H9 (cell line): ENCODE results near the gene ZNF264. TPM values are rescaled to one million over a fixed set of nuclear protein-coding genes. Genes with fewer than 3 reads are reported as not detected.

Experiments used
- DNase-seq: peaks from one replicate; pipeline ENCODE4 v3.0.0-alpha.2; 2017
- H2AFZ ChIP-seq: one replicate; pipeline ENCODE4 v1.6.1; 2013; ENCODE audit warnings: mild to moderate bottlenecking, low read length, control low read depth, moderate library complexity
- H2AK5ac ChIP-seq: 2 replicates; pipeline ENCODE4 v1.6.1; 2013; ENCODE audit warnings: low read length, control low read depth, mixed read lengths; ENCODE audit not compliant: insufficient read length
- H2BK120ac ChIP-seq: one replicate; pipeline ENCODE4 v1.6.1; 2013; ENCODE audit warnings: low read depth, mild to moderate bottlenecking, low read length, control low read depth, inconsistent platforms; ENCODE audit not compliant: poor library complexity, severe bottlenecking
- H2BK12ac ChIP-seq: 2 replicates; pipeline ENCODE4 v1.6.1; 2013; ENCODE audit warnings: low read length, control low read depth, mixed read lengths, low read depth; ENCODE audit not compliant: insufficient read length
- H2BK15ac ChIP-seq: 2 replicates; pipeline ENCODE4 v1.6.1; 2013; ENCODE audit warnings: low read depth, low read length, control low read depth
- H2BK20ac ChIP-seq: one replicate; pipeline ENCODE4 v1.6.1; 2013; ENCODE audit warnings: low read depth, mild to moderate bottlenecking, low read length, control low read depth, inconsistent platforms; ENCODE audit not compliant: poor library complexity, severe bottlenecking
- H2BK5ac ChIP-seq: 2 replicates; pipeline ENCODE4 v1.6.1; 2013; ENCODE audit warnings: low read length, control low read depth, mixed read lengths; ENCODE audit not compliant: insufficient read length
- H3K14ac ChIP-seq: 2 replicates; pipeline ENCODE4 v1.6.1; 2013; ENCODE audit warnings: low read length, control low read depth; ENCODE audit not compliant: insufficient read depth
- H3K18ac ChIP-seq: 2 replicates; pipeline ENCODE4 v1.6.1; 2013; ENCODE audit warnings: low read depth, mild to moderate bottlenecking, mixed read lengths, low read length, control low read depth; ENCODE audit not compliant: insufficient read length
- H3K23ac ChIP-seq: 2 replicates; pipeline ENCODE4 v1.6.1; 2013; ENCODE audit warnings: low read length, control low read depth, mixed read lengths, low read depth; ENCODE audit not compliant: insufficient read length
- H3K23me2 ChIP-seq: 2 replicates; pipeline ENCODE4 v1.6.1; 2013; ENCODE audit warnings: low read depth, mild to moderate bottlenecking, mixed read lengths, low read length, control low read depth; ENCODE audit not compliant: insufficient read length, poor library complexity, severe bottlenecking
- H3K27ac ChIP-seq: 2 replicates; pipeline ENCODE4 v1.5.1; 2013; ENCODE audit warnings: low read length, control low read depth, mixed read lengths, low read depth; ENCODE audit not compliant: insufficient read length
- H3K27me3 ChIP-seq: 2 replicates; pipeline ENCODE4 v1.6.1; 2013; ENCODE audit warnings: low read length, control low read depth, inconsistent platforms; ENCODE audit not compliant: insufficient read depth
- H3K4ac ChIP-seq: 2 replicates; pipeline ENCODE4 v1.6.1; 2013; ENCODE audit warnings: low read depth, mild to moderate bottlenecking, control low read depth, inconsistent platforms, low read length, moderate library complexity
- H3K4me1 ChIP-seq: 2 replicates; pipeline ENCODE4 v1.6.1; 2013; ENCODE audit warnings: low read length, control low read depth, inconsistent platforms; ENCODE audit not compliant: insufficient read depth
- H3K4me2 ChIP-seq: 2 replicates; pipeline ENCODE4 v1.6.1; 2013; ENCODE audit warnings: low read length, control low read depth, mixed read lengths; ENCODE audit not compliant: insufficient read length, insufficient read depth
- H3K56ac ChIP-seq: 2 replicates; pipeline ENCODE4 v1.6.1; 2013; ENCODE audit warnings: low read depth, mild to moderate bottlenecking, mixed read lengths, low read length, control low read depth; ENCODE audit not compliant: insufficient read length
- H3K79me1 ChIP-seq: 2 replicates; pipeline ENCODE4 v1.6.1; 2013; ENCODE audit warnings: low read depth, mild to moderate bottlenecking, moderate library complexity, low read length, control low read depth, inconsistent platforms; ENCODE audit not compliant: insufficient read depth, poor library complexity, severe bottlenecking
- H3K79me2 ChIP-seq: 2 replicates; pipeline ENCODE4 v1.6.1; 2013; ENCODE audit warnings: low read length, control low read depth, inconsistent platforms; ENCODE audit not compliant: insufficient read depth
- H3K9ac ChIP-seq: 2 replicates; pipeline ENCODE4 v1.6.1; 2013; ENCODE audit warnings: low read length, control low read depth, mixed read lengths; ENCODE audit not compliant: insufficient read length; ENCODE audit errors: extremely low read depth
- H3K9me3 ChIP-seq: one replicate; pipeline ENCODE4 v1.6.1; 2013; ENCODE audit warnings: low read depth, low read length, inconsistent platforms; ENCODE audit not compliant: control insufficient read depth
- H3T11ph ChIP-seq: one replicate; pipeline ENCODE4 v1.6.1; 2013; ENCODE audit warnings: mild to moderate bottlenecking, low read length, control low read depth, inconsistent platforms
- H4K20me1 ChIP-seq: one replicate; pipeline ENCODE4 v1.6.1; 2013; ENCODE audit not compliant: control insufficient read depth, insufficient read length, insufficient read depth
- H4K5ac ChIP-seq: 2 replicates; pipeline ENCODE4 v1.6.1; 2013; ENCODE audit warnings: low read depth, mild to moderate bottlenecking, mixed read lengths, low read length, control low read depth; ENCODE audit not compliant: insufficient read length
- H4K8ac ChIP-seq: replicated peaks from 2 replicates; pipeline ENCODE4 v1.6.1; 2013; ENCODE audit warnings: low read length, control low read depth, mixed read lengths, low read depth; ENCODE audit not compliant: insufficient read length
- H4K91ac ChIP-seq: 2 replicates; pipeline ENCODE4 v1.6.1; 2013; ENCODE audit warnings: low read depth, mild to moderate bottlenecking, moderate library complexity, mixed read lengths, low read length, control low read depth; ENCODE audit not compliant: insufficient read length
- H3K27ac Mint-ChIP-seq, 3 experiments: 2 replicates in 2 of 3; 3 replicates in 1 of 3; pipeline ENCODE4 v1.8.0; 2020 to 2021; ENCODE audit warnings: mixed read lengths in 3 of 3, mild to moderate bottlenecking in 1 of 3, moderate library complexity in 1 of 3
- H3K27me3 Mint-ChIP-seq: 2 replicates; pipeline ENCODE4 v1.8.0; 2021; ENCODE audit warnings: low read depth, mild to moderate bottlenecking, moderate library complexity, mixed read lengths
- H3K36me3 Mint-ChIP-seq, 3 experiments: 2 replicates in 2 of 3; 3 replicates in 1 of 3; pipeline ENCODE4 v1.8.0; 2020 to 2021; ENCODE audit warnings: low read depth in 3 of 3, mixed read lengths in 3 of 3; ENCODE audit not compliant: insufficient read depth in 1 of 3
- H3K4me1 Mint-ChIP-seq, 2 experiments: 2 replicates each; pipeline ENCODE4 v1.8.0; 2020; ENCODE audit warnings: mixed read lengths in 2 of 2
- H3K4me3 Mint-ChIP-seq, 2 experiments: 2 replicates in 1 of 2; 3 replicates in 1 of 2; pipeline ENCODE4 v1.8.0; 2020 to 2021; ENCODE audit warnings: mild to moderate bottlenecking in 2 of 2, mixed read lengths in 2 of 2, moderate library complexity in 1 of 2
- H3K9me3 Mint-ChIP-seq, 2 experiments: 2 replicates in 1 of 2; 3 replicates in 1 of 2; pipeline ENCODE4 v1.8.0; 2020; ENCODE audit warnings: mild to moderate bottlenecking in 2 of 2, mixed read lengths in 2 of 2, moderate library complexity in 1 of 2
- WGBS: extraction: QIAGEN DNeasy Blood & Tissue Kit; methylation state at CpG from one replicate; pipeline ENCODE4 v1.1.7; 2013; ENCODE audit warnings: missing lambda C conversion rate, low lambda C conversion rate, mixed read lengths; ENCODE audit not compliant: insufficient read length; ENCODE audit errors: extremely low coverage; 5-methylcytosine and 5-hydroxymethylcytosine counted together
- total RNA-seq: library from RNA; stranded (reverse); gene quantifications from 2 replicates; pipeline ENCODE4 v1.2.1, GENCODE V29; 2021
- TF ChIP-seq, protein P1 (sequence below): fragments of 200-600 bp; sonication (generic); conservative IDR thresholded peaks from 3 replicates; pipeline ENCODE4 v1.8.0; 2021; ENCODE audit warnings: antibody characterized with exemption, mild to moderate bottlenecking

ZNF264 gene
- total RNA-seq, 1 experiment from 2014 or later: 25.3 TPM

GRCh38 chr19:57271280-57271679 lies 80.0 kb downstream of the ZNF264 start:
- no peaks in the 10 kb centered on the region for H4K20me1 ChIP-seq
- H3K18ac ChIP-seq: no peak overlapping the region
- H3K9ac ChIP-seq: no peak overlapping the region
- Mint-ChIP-seq H3K27me3 (peaks cover 2% of the 10 kb centered on the region), H3K4me3 (no peak overlapping the region), H3K9me3 (no peaks in the 10 kb centered on the region), H3K27ac (no peak overlapping the region), H3K4me1 (peaks cover 10% of the 10 kb centered on the region in 2 experiments), H3K36me3 (peaks cover 0 to 3% (median 0%) of the 10 kb centered on the region in 3 experiments; a peak in 3 of 7 replicates)
- no peak overlapping the region for H3K56ac ChIP-seq
- H2BK5ac ChIP-seq: no peak overlapping the region
- no peak overlapping the region for H2AK5ac ChIP-seq
- H4K5ac ChIP-seq: no peak overlapping the region
- H3T11ph ChIP-seq: no peak overlapping the region
- no peak overlapping the region for H2AFZ ChIP-seq
- no peaks in the 10 kb centered on the region for H3K4me1 ChIP-seq
- H3K79me2 ChIP-seq: no peaks in the 10 kb centered on the region
- H3K79me1 ChIP-seq: no peaks in the 10 kb centered on the region
- no peaks in the 10 kb centered on the region for H3K9me3 ChIP-seq
- H2BK15ac ChIP-seq: no peak overlapping the region
- no peak overlapping the region for H3K23ac ChIP-seq
- no peak overlapping the region for H2BK20ac ChIP-seq
- WGBS: no CpG with 5 or more reads among the region's 8 CpGs
- H3K23me2 ChIP-seq: no peaks in the 10 kb centered on the region
- no peak overlapping the region for H2BK12ac ChIP-seq
- H2BK120ac ChIP-seq: no peak overlapping the region
- TF ChIP-seq, protein P1, sequence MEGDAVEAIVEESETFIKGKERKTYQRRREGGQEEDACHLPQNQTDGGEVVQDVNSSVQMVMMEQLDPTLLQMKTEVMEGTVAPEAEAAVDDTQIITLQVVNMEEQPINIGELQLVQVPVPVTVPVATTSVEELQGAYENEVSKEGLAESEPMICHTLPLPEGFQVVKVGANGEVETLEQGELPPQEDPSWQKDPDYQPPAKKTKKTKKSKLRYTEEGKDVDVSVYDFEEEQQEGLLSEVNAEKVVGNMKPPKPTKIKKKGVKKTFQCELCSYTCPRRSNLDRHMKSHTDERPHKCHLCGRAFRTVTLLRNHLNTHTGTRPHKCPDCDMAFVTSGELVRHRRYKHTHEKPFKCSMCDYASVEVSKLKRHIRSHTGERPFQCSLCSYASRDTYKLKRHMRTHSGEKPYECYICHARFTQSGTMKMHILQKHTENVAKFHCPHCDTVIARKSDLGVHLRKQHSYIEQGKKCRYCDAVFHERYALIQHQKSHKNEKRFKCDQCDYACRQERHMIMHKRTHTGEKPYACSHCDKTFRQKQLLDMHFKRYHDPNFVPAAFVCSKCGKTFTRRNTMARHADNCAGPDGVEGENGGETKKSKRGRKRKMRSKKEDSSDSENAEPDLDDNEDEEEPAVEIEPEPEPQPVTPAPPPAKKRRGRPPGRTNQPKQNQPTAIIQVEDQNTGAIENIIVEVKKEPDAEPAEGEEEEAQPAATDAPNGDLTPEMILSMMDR: no peak
- no peak overlapping the region for H3K14ac ChIP-seq
- no peak overlapping the region for H3K27ac ChIP-seq
- no peak overlapping the region for H3K4me2 ChIP-seq
- no peak overlapping the region for H3K4ac ChIP-seq
- H4K91ac ChIP-seq: no peak overlapping the region
- no peak overlapping the region for H4K8ac ChIP-seq
- H3K27me3 ChIP-seq: no peaks in the 10 kb centered on the region
- no peak for DNase-seq

Other genes starting within 250 kb of the ZNF264 start
- not detected in 2 replicates for gene USP29, start 71.5 kb upstream of the ZNF264 start, total RNA-seq
- gene ZIM3, start 46.3 kb upstream of the ZNF264 start, total RNA-seq: not detected in 2 replicates
- not detected in 2 replicates for gene DUXA, start 24.0 kb upstream of the ZNF264 start, total RNA-seq
- gene AURKC, start 39.5 kb downstream of the ZNF264 start, total RNA-seq: 3.3 and 3.8 TPM in 2 replicates
- 15.4 and 16.8 TPM in 2 replicates for gene ZNF805, start 49.1 kb downstream of the ZNF264 start, total RNA-seq
- gene ZNF460, start 89.0 kb downstream of the ZNF264 start, total RNA-seq: 65.4 and 65.9 TPM in 2 replicates
- 8.2 and 8.4 TPM in 2 replicates for gene ZNF543, start 129.0 kb downstream of the ZNF264 start, total RNA-seq
- 13.5 and 13.9 TPM in 2 replicates for gene ZNF304, start 159.8 kb downstream of the ZNF264 start, total RNA-seq
- 10.0 and 12.4 TPM in 2 replicates for gene TRAPPC2B, start 172.1 kb downstream of the ZNF264 start, total RNA-seq
- gene ZNF547, start 172.1 kb downstream of the ZNF264 start, total RNA-seq: 3.5 and 3.8 TPM in 2 replicates
- 13.0 and 13.9 TPM in 2 replicates for gene ZNF548, start 198.4 kb downstream of the ZNF264 start, total RNA-seq
- 14.0 and 16.3 TPM in 2 replicates for gene ZNF17, start 219.7 kb downstream of the ZNF264 start, total RNA-seq
- gene ZNF749, start 243.8 kb downstream of the ZNF264 start, total RNA-seq: 25.0 and 27.8 TPM in 2 replicates